WERI-Rb-1 (cell line): ENCODE results near the gene PTCRA.

Experiments used
- DNase-seq: peaks from one replicate; pipeline ENCODE4 v3.0.0-alpha.2; 2020
- H3K27ac ChIP-seq: fragments of 250-450 bp; sonication (Bioruptor Pico); 2 replicates; pipeline ENCODE4 v1.5.1; 2020; ENCODE audit warnings: mild to moderate bottlenecking, moderate library complexity
- H3K27me3 ChIP-seq: fragments of 250-450 bp; sonication (Bioruptor Pico); 2 replicates; pipeline ENCODE4 v1.5.1; 2021; ENCODE audit warnings: mild to moderate bottlenecking, low read depth, moderate library complexity; ENCODE audit not compliant: insufficient read depth, severe bottlenecking
- H3K36me3 ChIP-seq: fragments of 250-450 bp; sonication (Bioruptor Pico); 2 replicates; pipeline ENCODE4 v1.5.1; 2020; ENCODE audit warnings: mild to moderate bottlenecking, moderate library complexity
- H3K4me3 ChIP-seq: 2 replicates; pipeline ENCODE4 v1.5.1; 2011; ENCODE audit warnings: low read depth, mild to moderate bottlenecking, control low read depth, low read length
- H3K9me3 ChIP-seq: fragments of 250-450 bp; sonication (Bioruptor Pico); 2 replicates; pipeline ENCODE4 v1.5.1; 2021; ENCODE audit warnings: mild to moderate bottlenecking, moderate library complexity; ENCODE audit not compliant: severe bottlenecking
- CTCF ChIP-seq: IDR thresholded peaks from 2 replicates; pipeline ENCODE4 v1.5.1; 2011; ENCODE audit warnings: low read depth, mild to moderate bottlenecking, control low read depth, inconsistent platforms, low read length

The PTCRA gene

GRCh38 chr6:42958125-42958524 lies 42.3 kb downstream of the PTCRA start:
- H3K36me3 ChIP-seq: peaks cover 10% of the 10 kb centered on the region
- no peak for DNase-seq
- H3K9me3 ChIP-seq: no peaks in the 10 kb centered on the region
- no peak overlapping the region for H3K27ac ChIP-seq
- no peaks in the 10 kb centered on the region for H3K27me3 ChIP-seq
- H3K4me3 ChIP-seq: no peak overlapping the region
- no peak for TF ChIP-seq CTCF

- TF ChIP-seq CTCF: no peak
- peaks cover 18% of the 10 kb centered on the region for H3K36me3 ChIP-seq
- DNase-seq: no peak
- no peaks in the 10 kb centered on the region for H3K27me3 ChIP-seq
- no peaks in the 10 kb centered on the region for H3K9me3 ChIP-seq
- peak overlapping the region; percentile 65 for H3K4me3 ChIP-seq
- no peak overlapping the region for H3K27ac ChIP-seq
Observed at GRCh38 chr6:42959917-42960242, 44.0 kb downstream of the PTCRA start.

- no peak within 1 kb of the TSS for H3K27ac ChIP-seq
- no peaks in the 10 kb centered on the region for H3K9me3 ChIP-seq
- DNase-seq: peak; percentile 88
- peaks cover 24% of the 10 kb centered on the region for H3K36me3 ChIP-seq
- 0 out of 2 replicates have a peak, but pooled peaks have one; percentile 12 for TF ChIP-seq CTCF
- H3K4me3 ChIP-seq: peak within 1 kb of the TSS; percentile 65
- no peaks in the 10 kb centered on the region for H3K27me3 ChIP-seq
Observed at GRCh38 chr6:42960243-42961019, 44.6 kb downstream of the PTCRA start, which contains the start of gene GNMT. GNMT (plus strand) TSS chr6:42960754; CDS start chr6:42960768, 14 bp downstream.

DNA sequence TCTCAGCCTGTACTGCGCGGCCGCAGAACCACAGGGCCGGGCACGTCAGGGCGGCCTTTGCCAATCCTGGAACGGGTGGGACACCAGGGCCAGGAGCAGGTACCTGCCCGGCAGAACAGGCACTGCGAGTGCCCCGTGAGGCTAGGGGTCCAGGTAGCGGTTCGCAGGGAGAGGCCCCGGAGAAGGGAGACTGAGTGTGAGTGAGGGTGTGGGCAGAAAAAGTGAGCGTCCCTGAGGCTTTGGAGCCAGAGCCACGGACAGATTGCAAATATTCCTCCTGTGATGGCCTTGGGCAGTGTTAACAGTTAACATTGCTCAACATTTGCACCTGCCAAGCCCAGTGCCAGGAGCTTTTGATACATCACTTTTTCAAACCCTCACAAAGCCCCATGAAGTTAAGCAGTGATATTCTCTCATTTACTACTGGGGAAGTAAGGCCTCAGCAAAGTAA lies 45.2 kb downstream of the PTCRA start:
- no peaks in the 10 kb centered on the region for H3K27me3 ChIP-seq
- no peak for TF ChIP-seq CTCF
- DNase-seq: no peak
- no peak overlapping the region for H3K27ac ChIP-seq
- peaks cover 27% of the 10 kb centered on the region for H3K36me3 ChIP-seq
- H3K9me3 ChIP-seq: no peaks in the 10 kb centered on the region
- peak overlapping the region; percentile 65 for H3K4me3 ChIP-seq

- no peak overlapping the region for H3K27ac ChIP-seq
- peaks cover 34% of the 10 kb centered on the region for H3K36me3 ChIP-seq
- no peaks in the 10 kb centered on the region for H3K9me3 ChIP-seq
- no peaks in the 10 kb centered on the region for H3K27me3 ChIP-seq
- no peak overlapping the region for H3K4me3 ChIP-seq
- TF ChIP-seq CTCF: no peak
- no peak for DNase-seq
Observed at GRCh38 chr6:42962096-42962495, 46.2 kb downstream of the PTCRA start.
